ENCODE results near the gene CFAP77. TPM values are rescaled to one million over a fixed set of nuclear protein-coding genes. Genes with fewer than 3 reads are reported as not detected.
"Not testable (repeated sequence)": the region's sequence is repeated elsewhere in the genome, so short reads cannot be mapped to it uniquely, and the experiment has no call there.

The CFAP77 gene
- total RNA-seq, 1 donor from 2014 or later, result not detected

DNA sequence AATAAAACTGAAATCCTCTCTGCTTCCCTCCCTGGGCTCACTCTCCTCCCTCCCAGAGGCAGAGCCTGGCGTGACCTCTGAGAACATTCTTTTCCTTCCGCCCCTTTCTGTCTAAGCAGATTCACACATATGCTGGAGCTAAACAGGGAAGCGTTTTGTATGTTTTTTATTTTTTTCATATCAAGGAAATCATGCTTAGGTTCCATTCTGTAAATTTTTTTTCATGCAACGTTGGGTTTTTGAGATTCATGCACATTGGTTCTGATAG is 152.2 kb downstream of the CFAP77 start:
- no peaks in the 10 kb centered on the region for H3K36me3 ChIP-seq
- intact Hi-C loops (cut with DNase I), result no loop called here
- H3K27me3 ChIP-seq, result no peaks in the 10 kb centered on the region
- no peak overlapping the region for H3K27ac ChIP-seq
- no peak for TF ChIP-seq CTCF (IDR thresholded peaks at IDR 0.05)
- no peaks in the 10 kb centered on the region for H3K4me1 ChIP-seq
- H3K9me3 ChIP-seq, result no peaks in the 10 kb centered on the region
- DNase-seq, result no peak
- H3K4me3 ChIP-seq, result no peak overlapping the region
- ATAC-seq, result no peak

DNA sequence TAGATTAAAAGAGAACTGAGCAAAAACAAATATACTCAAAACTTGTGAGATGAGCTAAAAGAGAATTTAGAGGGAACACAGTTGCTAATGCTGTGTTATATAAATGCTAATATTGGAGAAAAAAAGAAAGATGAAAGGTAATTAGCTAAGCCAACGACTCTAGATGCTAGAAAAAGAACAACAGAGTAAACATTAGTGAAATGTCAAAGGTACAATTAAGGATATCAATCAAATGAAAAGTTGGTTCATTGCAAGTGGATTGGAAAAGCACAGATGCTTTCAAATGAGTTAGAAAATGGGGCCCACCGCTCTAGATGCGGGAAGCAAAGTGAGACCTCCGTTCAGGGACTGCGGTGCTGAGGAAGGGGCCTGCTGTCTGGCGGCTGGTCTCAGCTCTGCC is 154.5 kb downstream of the CFAP77 start:
- no peak overlapping the region for H3K4me3 ChIP-seq
- no peaks in the 10 kb centered on the region for H3K4me1 ChIP-seq
- no peak for ATAC-seq
- H3K27ac ChIP-seq, result no peak overlapping the region
- H3K9me3 ChIP-seq, result no peaks in the 10 kb centered on the region
- H3K27me3 ChIP-seq, result no peaks in the 10 kb centered on the region
- H3K36me3 ChIP-seq, result no peaks in the 10 kb centered on the region
- DNase-seq, result no peak
- TF ChIP-seq CTCF (IDR thresholded peaks at IDR 0.05), result no peak
- intact Hi-C loops (cut with DNase I), result no loop called here

- H3K27ac ChIP-seq; ATAC-seq; H3K9me3 ChIP-seq; H3K4me3 ChIP-seq; H3K36me3 ChIP-seq; DNase-seq; H3K27me3 ChIP-seq; intact Hi-C loops (cut with DNase I); H3K4me1 ChIP-seq: not testable (repeated sequence)
Measured at GRCh38 chr9:132568787-132569186, 158.8 kb downstream of the CFAP77 start.

DNA sequence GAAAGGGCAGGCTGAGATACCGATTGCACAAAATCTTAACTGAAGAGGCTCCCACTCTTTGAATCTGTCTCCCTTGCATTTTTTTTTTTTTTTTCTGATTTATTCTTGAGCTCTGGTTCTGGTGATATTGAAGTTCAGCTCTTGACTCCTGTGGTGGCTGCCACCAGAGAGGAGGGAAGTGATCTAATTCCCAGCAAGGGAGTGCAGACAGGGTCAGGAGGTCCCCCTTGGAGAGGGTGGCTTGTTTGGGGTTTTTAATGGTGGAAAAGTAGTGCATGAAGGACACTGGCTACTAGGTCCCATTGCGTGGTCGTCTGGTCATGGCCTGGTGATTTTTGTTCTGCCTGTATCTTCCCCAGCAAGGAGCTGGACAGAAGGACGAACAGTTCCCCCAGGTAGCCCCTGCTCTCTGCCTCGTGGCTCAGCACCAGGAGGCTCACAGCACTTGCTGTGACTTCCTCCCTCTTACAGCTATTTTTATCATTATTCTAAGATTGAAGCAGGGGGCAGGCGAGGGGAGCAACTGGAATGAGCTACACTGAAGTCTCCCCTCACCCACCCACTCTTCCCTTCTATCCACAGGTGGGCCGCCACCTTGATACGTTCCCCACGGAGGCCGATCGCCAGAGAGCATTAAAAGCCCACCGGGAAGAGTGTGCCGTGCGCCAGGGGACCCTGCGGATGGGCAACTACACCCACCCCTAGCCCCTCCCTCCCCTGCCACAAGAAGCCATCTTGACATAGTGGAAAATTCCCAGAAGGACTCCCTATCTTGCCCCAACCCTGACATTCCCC is 162.0 kb downstream of the CFAP77 start:
- Histone ChIP-seq H3K4me1 (no peaks in the 10 kb centered on the region), H3K27me3 (peaks cover 25% of the 10 kb centered on the region), H3K27ac (no peak overlapping the region), H3K36me3 (no peaks in the 10 kb centered on the region), H3K9me3 (no peaks in the 10 kb centered on the region), H3K4me3 (no peak overlapping the region)
- DNase-seq, result no peak
- TF ChIP-seq CTCF (IDR thresholded peaks at IDR 0.05), result no peak
- intact Hi-C loops (cut with DNase I), result no loop called here
- no peak for ATAC-seq

DNA sequence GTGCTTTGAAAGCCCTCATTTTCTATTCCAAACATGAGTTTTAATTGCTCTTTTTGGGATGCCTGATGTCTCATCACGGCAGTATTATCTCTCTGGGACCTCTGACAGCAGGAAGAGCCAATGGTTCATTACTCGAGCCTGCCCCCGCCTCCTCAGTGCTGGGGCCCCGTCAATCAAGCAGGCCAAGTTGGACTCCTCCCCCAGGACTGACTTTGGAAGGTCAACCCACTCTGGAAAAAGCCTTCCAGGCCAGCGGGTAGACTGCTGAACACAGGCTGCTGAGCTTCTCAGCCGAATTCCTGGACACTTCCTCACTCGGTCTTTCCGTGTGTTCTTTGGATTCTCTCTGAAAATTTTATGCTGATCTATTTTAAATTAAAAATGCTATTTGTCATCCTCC is 162.9 kb downstream of the CFAP77 start:
- intact Hi-C loops (cut with DNase I), result no loop called here
- DNase-seq, result no peak
- no peak for ATAC-seq
- no peak for TF ChIP-seq CTCF (IDR thresholded peaks at IDR 0.05)
- H3K36me3 ChIP-seq, result no peaks in the 10 kb centered on the region
- no peak overlapping the region for H3K4me3 ChIP-seq
- H3K27me3 ChIP-seq, result peaks cover 34% of the 10 kb centered on the region
- H3K4me1 ChIP-seq, result no peaks in the 10 kb centered on the region
- no peaks in the 10 kb centered on the region for H3K9me3 ChIP-seq
- no peak overlapping the region for H3K27ac ChIP-seq

DNA sequence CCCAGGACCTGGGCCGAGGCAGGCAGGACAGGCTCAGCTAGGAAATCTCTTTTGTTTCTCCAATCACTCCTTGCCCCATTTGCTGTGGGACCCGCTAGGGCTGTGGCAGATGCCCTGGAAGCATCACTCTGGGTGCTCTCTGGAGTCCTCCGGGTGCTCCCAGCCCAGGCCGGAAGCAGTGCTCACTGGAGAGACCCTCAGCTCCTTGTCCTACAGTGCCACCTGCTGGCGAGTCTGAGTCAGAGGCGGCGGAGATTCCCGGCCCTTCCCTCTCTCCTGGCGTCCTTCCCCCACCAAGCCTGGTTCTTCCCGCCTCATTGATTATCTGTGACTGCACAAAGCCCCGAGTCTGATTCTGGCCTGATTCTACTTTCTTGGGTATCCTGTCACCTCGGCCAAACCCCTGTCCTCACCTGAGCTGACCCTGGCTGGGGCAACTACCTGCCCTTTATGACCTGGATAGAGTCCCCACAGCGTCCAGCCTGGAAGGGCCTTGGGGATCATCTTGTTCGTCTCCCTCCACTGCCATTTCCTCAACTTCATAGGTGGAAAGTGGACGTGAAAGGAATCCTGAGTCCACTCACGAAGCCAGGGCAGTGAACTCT is 165.1 kb downstream of the CFAP77 start:
- intact Hi-C loops (cut with DNase I), result no loop called here
- Histone ChIP-seq H3K36me3 (no peaks in the 10 kb centered on the region), H3K9me3 (no peaks in the 10 kb centered on the region), H3K27ac (no peak overlapping the region), H3K27me3 (peaks cover 56% of the 10 kb centered on the region), H3K4me1 (no peaks in the 10 kb centered on the region), H3K4me3 (no peak overlapping the region)
- DNase-seq (peak; percentile 80), ATAC-seq (peak; percentile 83)
- TF ChIP-seq CTCF (IDR thresholded peaks at IDR 0.05), result peak; percentile 59
